Upper lobe of right lung (tissue), 1 donor: Measurements from ENCODE around the gene SEC23B. TPM values are rescaled to one million over a fixed set of nuclear protein-coding genes. Genes with fewer than 3 reads are reported as not detected.

Experiments used
- ATAC-seq: fragments of 200-7000 bp; cut with Tn5 transposase; one replicate; pipeline ENCODE4 v1.9.1; 2020; ENCODE audit warnings: mild to moderate bottlenecking, moderate library complexity
- DNase-seq: peaks from one replicate; pipeline ENCODE4 v3.0.0-alpha.2; 2020
- H3K27ac ChIP-seq: fragments of 200-600 bp; one replicate; pipeline ENCODE4 v1.8.0; 2022
- H3K27me3 ChIP-seq: fragments of 200-600 bp; one replicate; pipeline ENCODE4 v1.8.0; 2022; ENCODE audit warnings: mild to moderate bottlenecking
- H3K36me3 ChIP-seq: fragments of 200-600 bp; one replicate; pipeline ENCODE4 v1.8.0; 2022
- H3K4me1 ChIP-seq: fragments of 200-600 bp; one replicate; pipeline ENCODE4 v1.8.0; 2022
- H3K4me3 ChIP-seq: fragments of 200-600 bp; one replicate; pipeline ENCODE4 v1.8.0; 2022; ENCODE audit warnings: mild to moderate bottlenecking
- H3K9me3 ChIP-seq: fragments of 200-600 bp; one replicate; pipeline ENCODE4 v1.8.0; 2022
- intact Hi-C: fragments of 100-400 bp; cut with DNase I; formaldehyde crosslinking; loops from one replicate; pipeline ENCODE4 v1.11.0; 2022
- total RNA-seq: library from RNA; stranded (reverse); fragmentation: NEBNext Ultra II Directional; extraction: Animal tissue kit (Norgen Biotek cat#: 25700); gene quantifications from one replicate; pipeline ENCODE4 v1.2.1, GENCODE V29; 2021
- TF ChIP-seq, protein P1 (sequence below): fragments of 200-600 bp; IDR thresholded peaks from one replicate; pipeline ENCODE4 v1.8.0; 2022; ENCODE audit warnings: antibody characterized with exemption
- donor health status: DM: no; HTN: yes; CAD: no; lungs with severe emphysema.

SEC23B gene
- total RNA-seq, 1 donor from 2014 or later, result 62.9 TPM

DNA sequence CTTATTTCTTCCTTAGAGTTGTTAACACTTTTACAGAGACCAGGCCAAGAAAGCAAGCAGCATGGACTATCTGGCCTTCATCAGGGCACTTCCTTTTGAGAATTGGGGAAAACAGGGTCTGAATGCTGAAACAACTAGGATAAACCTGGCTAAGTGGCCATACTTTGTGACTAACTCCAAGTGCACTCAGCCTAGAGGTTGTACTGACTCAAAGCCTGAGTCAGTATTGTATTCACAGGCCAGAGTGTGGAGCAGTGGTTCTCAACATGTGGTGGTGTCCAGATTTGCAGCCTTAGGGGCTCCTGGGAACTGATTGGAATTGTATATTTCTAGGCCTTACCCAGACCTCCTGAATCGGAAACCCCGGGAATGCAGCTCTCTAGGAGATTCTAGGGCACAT, 20.1 kb downstream of the SEC23B start:
- H3K4me3 ChIP-seq, result no peak overlapping the region
- DNase-seq (no peak), ATAC-seq (no peak)
- no peaks in the 10 kb centered on the region for H3K27me3 ChIP-seq
- H3K9me3 ChIP-seq, result no peaks in the 10 kb centered on the region
- TF ChIP-seq, protein P1, sequence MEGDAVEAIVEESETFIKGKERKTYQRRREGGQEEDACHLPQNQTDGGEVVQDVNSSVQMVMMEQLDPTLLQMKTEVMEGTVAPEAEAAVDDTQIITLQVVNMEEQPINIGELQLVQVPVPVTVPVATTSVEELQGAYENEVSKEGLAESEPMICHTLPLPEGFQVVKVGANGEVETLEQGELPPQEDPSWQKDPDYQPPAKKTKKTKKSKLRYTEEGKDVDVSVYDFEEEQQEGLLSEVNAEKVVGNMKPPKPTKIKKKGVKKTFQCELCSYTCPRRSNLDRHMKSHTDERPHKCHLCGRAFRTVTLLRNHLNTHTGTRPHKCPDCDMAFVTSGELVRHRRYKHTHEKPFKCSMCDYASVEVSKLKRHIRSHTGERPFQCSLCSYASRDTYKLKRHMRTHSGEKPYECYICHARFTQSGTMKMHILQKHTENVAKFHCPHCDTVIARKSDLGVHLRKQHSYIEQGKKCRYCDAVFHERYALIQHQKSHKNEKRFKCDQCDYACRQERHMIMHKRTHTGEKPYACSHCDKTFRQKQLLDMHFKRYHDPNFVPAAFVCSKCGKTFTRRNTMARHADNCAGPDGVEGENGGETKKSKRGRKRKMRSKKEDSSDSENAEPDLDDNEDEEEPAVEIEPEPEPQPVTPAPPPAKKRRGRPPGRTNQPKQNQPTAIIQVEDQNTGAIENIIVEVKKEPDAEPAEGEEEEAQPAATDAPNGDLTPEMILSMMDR, result no peak
- peaks cover 90% of the 10 kb centered on the region for H3K36me3 ChIP-seq
- intact Hi-C loops, result no loop called here
- H3K4me1 ChIP-seq, result no peaks in the 10 kb centered on the region
- no peak overlapping the region for H3K27ac ChIP-seq

DNA sequence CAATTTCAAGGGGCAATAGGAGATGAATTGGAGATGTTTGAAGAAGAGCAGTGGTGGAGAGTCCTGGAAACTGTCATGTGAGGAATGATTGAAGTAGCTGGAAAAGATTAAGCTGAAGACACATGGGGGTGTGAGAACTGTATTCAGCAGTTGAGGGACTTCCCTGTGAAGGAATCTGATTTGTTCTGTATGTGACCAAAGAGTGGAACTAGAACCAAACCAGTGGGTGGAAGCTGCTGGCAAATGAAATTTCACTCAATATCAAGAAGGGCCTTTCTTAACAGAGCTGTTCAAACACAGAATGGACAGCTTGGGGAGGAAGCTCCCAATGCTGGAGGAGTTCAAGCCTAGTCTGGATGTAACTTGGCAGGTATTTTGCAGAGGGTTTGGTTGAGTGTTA, 21.3 kb downstream of the SEC23B start:
- H3K27me3 ChIP-seq, result no peaks in the 10 kb centered on the region
- no peaks in the 10 kb centered on the region for H3K9me3 ChIP-seq
- H3K4me3 ChIP-seq, result no peak overlapping the region
- no peak for ATAC-seq
- peaks cover 99% of the 10 kb centered on the region for H3K36me3 ChIP-seq
- no peak for DNase-seq
- H3K4me1 ChIP-seq, result no peaks in the 10 kb centered on the region
- H3K27ac ChIP-seq, result no peak overlapping the region
- intact Hi-C loops, result no loop called here
- TF ChIP-seq, protein P1, result no peak

DNA sequence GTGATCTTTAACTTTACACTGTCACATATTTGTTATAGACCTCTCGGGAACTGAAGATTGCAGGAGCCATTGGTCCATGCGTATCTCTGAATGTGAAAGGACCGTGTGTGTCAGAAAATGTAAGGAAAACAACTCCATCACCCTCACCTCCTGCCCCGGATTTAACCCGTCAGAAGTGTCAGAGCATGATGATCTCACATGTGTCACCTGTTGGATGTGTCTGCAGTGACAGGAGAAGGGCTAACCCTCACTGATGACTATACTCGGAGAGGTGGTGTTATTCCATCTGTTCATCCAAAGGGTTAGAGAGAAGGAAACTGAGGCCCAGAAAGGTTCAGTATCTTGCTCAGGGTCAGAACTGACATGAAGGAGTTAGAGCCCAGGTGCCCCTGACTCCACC, 24.9 kb downstream of the SEC23B start:
- H3K27me3 ChIP-seq, result no peaks in the 10 kb centered on the region
- TF ChIP-seq, protein P1, result no peak
- intact Hi-C loops, result no loop called here
- no peaks in the 10 kb centered on the region for H3K9me3 ChIP-seq
- H3K4me3 ChIP-seq, result no peak overlapping the region
- ATAC-seq (no peak), DNase-seq (no peak)
- no peak overlapping the region for H3K27ac ChIP-seq
- H3K4me1 ChIP-seq, result no peaks in the 10 kb centered on the region
- peaks cover 92% of the 10 kb centered on the region for H3K36me3 ChIP-seq

DNA sequence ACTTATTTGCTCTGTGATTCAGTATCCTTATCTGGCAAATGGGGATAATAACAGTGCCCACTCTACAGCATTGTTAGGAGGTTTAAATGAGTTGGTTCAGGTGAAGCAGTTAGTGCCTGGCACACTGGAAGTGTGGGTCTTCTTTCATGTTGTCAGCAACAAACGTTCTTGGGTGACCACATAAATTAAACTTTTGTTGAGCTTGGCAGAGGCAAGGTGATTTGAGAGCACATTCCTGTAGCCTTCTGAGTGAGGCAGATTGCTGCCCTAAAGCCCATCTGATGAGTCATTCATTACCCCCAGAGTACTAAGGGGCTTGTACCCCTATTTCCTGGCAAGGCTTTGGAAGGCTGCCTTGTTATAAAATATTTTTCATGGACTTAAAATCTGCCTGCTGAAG, 25.8 kb downstream of the SEC23B start:
- DNase-seq, result no peak

DNA sequence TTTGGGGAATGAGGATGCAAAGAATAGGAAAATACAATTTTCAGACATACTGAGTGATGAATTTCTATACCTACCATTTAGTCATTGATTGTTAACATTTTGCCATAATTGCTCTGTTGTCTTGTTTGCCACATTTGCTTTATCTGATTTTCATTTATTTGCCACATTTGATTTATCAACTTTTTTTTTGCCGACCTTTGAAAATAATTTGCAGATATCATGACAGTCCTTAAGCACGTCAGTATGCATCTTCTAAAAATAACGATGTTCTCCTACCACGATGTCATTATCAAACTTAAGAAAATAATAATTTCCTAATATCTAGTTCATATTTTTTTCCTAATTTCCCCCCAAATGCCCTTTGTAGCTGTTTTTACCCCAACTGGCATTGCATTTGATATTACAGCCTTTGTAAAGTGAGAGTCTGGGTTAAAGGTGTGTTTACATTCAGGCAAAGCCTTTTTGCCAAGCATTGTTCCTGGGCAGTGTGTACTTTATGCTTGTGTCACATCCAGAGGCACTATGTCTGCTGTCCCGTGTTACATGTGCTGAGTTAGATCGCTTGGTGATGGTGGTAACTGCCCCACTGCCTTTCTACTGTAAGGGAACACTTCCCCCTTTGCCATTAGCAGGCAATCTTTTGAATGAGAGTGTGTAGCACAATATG, 26.4 kb downstream of the SEC23B start:
- peaks cover 77% of the 10 kb centered on the region for H3K36me3 ChIP-seq
- H3K4me3 ChIP-seq, result no peak overlapping the region
- TF ChIP-seq, protein P1, result no peak
- no peaks in the 10 kb centered on the region for H3K27me3 ChIP-seq
- DNase-seq (no peak), ATAC-seq (no peak)
- H3K4me1 ChIP-seq, result no peaks in the 10 kb centered on the region
- H3K27ac ChIP-seq, result no peak overlapping the region
- intact Hi-C loops, result no loop called here
- no peaks in the 10 kb centered on the region for H3K9me3 ChIP-seq

More for the DNA sequence above, 25.8 kb downstream of the SEC23B start:
- Histone ChIP-seq H3K9me3 (no peaks in the 10 kb centered on the region), H3K4me1 (no peaks in the 10 kb centered on the region), H3K27me3 (no peaks in the 10 kb centered on the region), H3K27ac (no peak overlapping the region), H3K4me3 (no peak overlapping the region), H3K36me3 (peaks cover 83% of the 10 kb centered on the region)
- intact Hi-C loops, result no loop called here
- TF ChIP-seq, protein P1, result no peak
- no peak for ATAC-seq

DNA sequence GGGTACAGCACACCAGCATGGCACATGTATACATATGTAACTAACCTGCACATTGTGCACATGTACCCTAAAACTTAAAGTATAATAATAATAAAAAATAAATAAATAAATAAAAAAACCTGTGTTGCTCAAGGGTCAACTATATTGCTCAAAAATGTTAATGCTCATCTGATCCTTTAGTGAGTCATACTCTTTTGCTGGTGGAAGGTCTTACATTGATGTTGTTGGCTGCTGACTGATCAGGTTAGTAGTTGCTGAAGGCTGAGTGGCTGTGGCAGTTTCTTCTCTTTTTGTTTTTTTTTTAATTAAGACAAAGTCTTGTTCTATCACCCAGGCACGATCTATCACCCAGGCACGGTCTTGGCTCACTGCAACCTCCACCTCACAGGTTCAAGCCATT, 29.9 kb downstream of the SEC23B start:
- Histone ChIP-seq H3K27me3 (no peaks in the 10 kb centered on the region), H3K4me1 (no peaks in the 10 kb centered on the region), H3K27ac (no peak overlapping the region), H3K9me3 (no peaks in the 10 kb centered on the region), H3K4me3 (no peak overlapping the region), H3K36me3 (peaks cover 73% of the 10 kb centered on the region)
- TF ChIP-seq, protein P1, result no peak
- no peak for ATAC-seq
- DNase-seq, result no peak
- intact Hi-C loops, result no loop called here
